Measurements from ENCODE around the gene ASB2.

ASB2 gene

DNA sequence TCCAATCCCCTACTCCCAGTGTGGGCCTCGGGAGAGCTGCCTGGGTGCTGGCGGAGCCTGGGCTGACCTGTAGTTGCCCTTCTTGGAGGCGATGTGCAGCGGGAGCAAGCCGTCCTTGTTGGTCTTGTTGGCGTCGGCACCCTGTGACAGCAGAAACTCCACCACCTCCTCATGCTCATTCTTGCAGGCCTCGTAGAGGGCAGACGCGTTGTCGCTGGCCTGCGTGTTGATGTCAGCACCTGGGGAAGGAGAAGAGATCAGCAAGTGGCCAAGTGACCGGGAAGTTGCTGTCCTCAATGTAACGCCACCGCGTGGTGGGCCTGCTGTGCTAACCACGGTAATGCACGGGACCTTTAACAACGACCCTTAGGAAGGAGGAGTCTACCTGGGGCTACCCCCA lies 29.1 kb downstream of the ASB2 start (continued):
- TF ChIP-seq ZNF280D (tag by site-specific recombination; IDR thresholded peaks at IDR 0.05) = no peak
- TF ChIP-seq ZNF747 (tag by site-specific recombination; IDR thresholded peaks at IDR 0.05) = no peak
- TF ChIP-seq ZNF837 (tag by site-specific recombination; IDR thresholded peaks at IDR 0.05) = no peak
- no peak for TF ChIP-seq ZNF549 (tag by site-specific recombination; IDR thresholded peaks at IDR 0.05)

DNA sequence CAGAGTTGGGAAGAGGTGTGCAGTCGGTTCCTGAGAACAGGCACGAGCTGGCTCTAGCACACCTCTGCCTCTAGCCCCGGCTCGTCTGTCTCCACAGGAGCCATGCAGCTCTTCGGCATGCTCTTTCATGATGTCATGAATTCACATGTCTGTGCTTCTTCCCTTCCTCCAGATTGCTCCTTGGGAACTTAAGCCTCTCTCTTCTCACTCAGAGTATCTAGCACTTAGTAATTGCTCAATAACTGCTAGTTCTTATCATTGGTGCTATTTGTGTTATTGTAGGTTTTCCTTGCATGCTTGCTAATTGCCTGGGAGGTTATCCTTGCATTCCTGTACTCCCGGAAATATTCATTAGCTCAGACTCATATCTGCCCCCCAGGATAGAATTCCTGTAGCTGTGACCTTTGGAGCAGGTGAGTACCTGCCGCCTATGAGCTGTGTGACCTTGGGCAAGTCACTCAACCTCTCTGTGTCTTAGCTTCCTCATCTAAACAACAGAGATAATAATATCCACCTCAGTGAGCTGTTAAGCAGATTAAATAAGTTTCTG lies 29.8 kb downstream of the ASB2 start:
- TF ChIP-seq ZNF664 (tag by site-specific recombination; IDR thresholded peaks at IDR 0.05) (peak; percentile 85), ZNF341 (tag by site-specific recombination; IDR thresholded peaks at IDR 0.05; ENCODE audit: low read depth) (no peak), BCL11B (tag by site-specific recombination; IDR thresholded peaks at IDR 0.05; ENCODE audit: low read depth) (no peak), ZIC2 (tag by site-specific recombination; IDR thresholded peaks at IDR 0.05) (0 out of 2 replicates have a peak, but pooled peaks have one; percentile 7), ZNF768 (tag by site-specific recombination; IDR thresholded peaks at IDR 0.05) (peak; percentile 77; the same call in 1 of the 2 replicates), REPIN1 (tag by site-specific recombination; IDR thresholded peaks at IDR 0.05; ENCODE audit: low read depth) (0 out of 2 replicates have a peak, but pooled peaks have one; percentile 62), ZNF701 (tag by site-specific recombination; IDR thresholded peaks at IDR 0.05) (no peak)
- TF ChIP-seq, protein P1, sequence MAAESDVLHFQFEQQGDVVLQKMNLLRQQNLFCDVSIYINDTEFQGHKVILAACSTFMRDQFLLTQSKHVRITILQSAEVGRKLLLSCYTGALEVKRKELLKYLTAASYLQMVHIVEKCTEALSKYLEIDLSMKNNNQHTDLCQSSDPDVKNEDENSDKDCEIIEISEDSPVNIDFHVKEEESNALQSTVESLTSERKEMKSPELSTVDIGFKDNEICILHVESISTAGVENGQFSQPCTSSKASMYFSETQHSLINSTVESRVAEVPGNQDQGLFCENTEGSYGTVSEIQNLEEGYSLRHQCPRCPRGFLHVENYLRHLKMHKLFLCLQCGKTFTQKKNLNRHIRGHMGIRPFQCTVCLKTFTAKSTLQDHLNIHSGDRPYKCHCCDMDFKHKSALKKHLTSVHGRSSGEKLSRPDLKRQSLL (tag by site-specific recombination; IDR thresholded peaks at IDR 0.05) = peak; percentile 41; the same call in 1 of the 2 replicates
- TF ChIP-seq, protein P2, sequence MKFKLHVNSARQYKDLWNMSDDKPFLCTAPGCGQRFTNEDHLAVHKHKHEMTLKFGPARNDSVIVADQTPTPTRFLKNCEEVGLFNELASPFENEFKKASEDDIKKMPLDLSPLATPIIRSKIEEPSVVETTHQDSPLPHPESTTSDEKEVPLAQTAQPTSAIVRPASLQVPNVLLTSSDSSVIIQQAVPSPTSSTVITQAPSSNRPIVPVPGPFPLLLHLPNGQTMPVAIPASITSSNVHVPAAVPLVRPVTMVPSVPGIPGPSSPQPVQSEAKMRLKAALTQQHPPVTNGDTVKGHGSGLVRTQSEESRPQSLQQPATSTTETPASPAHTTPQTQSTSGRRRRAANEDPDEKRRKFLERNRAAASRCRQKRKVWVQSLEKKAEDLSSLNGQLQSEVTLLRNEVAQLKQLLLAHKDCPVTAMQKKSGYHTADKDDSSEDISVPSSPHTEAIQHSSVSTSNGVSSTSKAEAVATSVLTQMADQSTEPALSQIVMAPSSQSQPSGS (tag by site-specific recombination; IDR thresholded peaks at IDR 0.05; ENCODE audit: low read depth) = peak; percentile 44; the same call in 1 of the 2 replicates
- POLR2A ChIA-PET = interaction anchor here (0.5 kb wide), 1 partner anchor 725 kb away, joined by 3 read pairs; no protein-coding TSS in a partner anchor
- H3K9me3 ChIP-seq (ENCODE audit: control insufficient read depth, insufficient read depth, low read depth, low read length) = no peaks in the 10 kb centered on the region
- CTCF ChIA-PET = interaction anchor here (0.5 to 4.6 kb wide), 6 partner anchors 7 to 88 kb away, joined by 3 to 25 read pairs (median 4); no protein-coding TSS in a partner anchor
- no peak overlapping the region for H3K27ac ChIP-seq (ENCODE audit: extremely low read depth, low read depth, low read length)
- no peak overlapping the region for H3K4me3 ChIP-seq (ENCODE audit: low read depth, low read length)
- no peaks in the 10 kb centered on the region for H3K36me3 ChIP-seq (ENCODE audit: control insufficient read depth in 2 of 2, insufficient read depth in 1 of 2, low read length in 2 of 2)
- H3K4me1 ChIP-seq (ENCODE audit: control insufficient read depth, insufficient read depth, low read length) = peaks cover 6% of the 10 kb centered on the region

- no peaks in the 10 kb centered on the region for H3K36me3 ChIP-seq (ENCODE audit: control insufficient read depth in 2 of 2, insufficient read depth in 1 of 2, low read length in 2 of 2)
- no peak overlapping the region for H3K4me3 ChIP-seq (ENCODE audit: low read depth, low read length)
- peaks cover 9% of the 10 kb centered on the region for H3K4me1 ChIP-seq (ENCODE audit: control insufficient read depth, insufficient read depth, low read length)
- ChIA-PET POLR2A (interaction anchor here (0.5 kb wide), 1 partner anchor 725 kb away, joined by 3 read pairs; no protein-coding TSS in a partner anchor), CTCF (interaction anchor here (1.1 to 2.0 kb wide), 4 partner anchors 10 to 79 kb away, joined by 3 to 5 read pairs (median 4); no protein-coding TSS in a partner anchor)
- no peak for TF ChIP-seq ZNF701 (tag by site-specific recombination; IDR thresholded peaks at IDR 0.05)
- H3K27ac ChIP-seq (ENCODE audit: extremely low read depth, low read depth, low read length) = no peak overlapping the region
- H3K9me3 ChIP-seq (ENCODE audit: control insufficient read depth, insufficient read depth, low read depth, low read length) = no peaks in the 10 kb centered on the region
Observed at GRCh38 chr14:93946104-93946503, 30.3 kb downstream of the ASB2 start.

DNA sequence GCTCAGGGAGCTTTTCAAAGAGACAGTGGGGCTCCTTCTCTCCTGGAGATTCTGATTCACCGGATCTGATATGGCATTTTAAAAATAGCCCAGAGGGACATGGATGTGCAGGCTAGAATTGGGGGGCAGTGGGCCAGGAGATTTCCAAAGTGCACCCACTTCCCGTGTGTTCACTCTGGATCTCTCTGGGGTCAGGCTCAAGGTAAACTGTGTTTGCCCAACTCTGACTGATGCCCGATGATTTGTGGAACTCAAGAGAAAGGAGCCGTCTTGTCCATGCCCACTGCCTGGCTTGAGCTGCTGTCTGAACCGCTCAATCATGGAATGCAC lies 31.3 kb downstream of the ASB2 start:
- Histone ChIP-seq H3K4me3 (ENCODE audit: low read depth, low read length) (no peak overlapping the region), H3K36me3 (ENCODE audit: control insufficient read depth in 2 of 2, insufficient read depth in 1 of 2, low read length in 2 of 2) (no peaks in the 10 kb centered on the region), H3K9me3 (ENCODE audit: control insufficient read depth, insufficient read depth, low read depth, low read length) (no peaks in the 10 kb centered on the region), H3K27ac (ENCODE audit: extremely low read depth, low read depth, low read length) (no peak overlapping the region), H3K4me1 (ENCODE audit: control insufficient read depth, insufficient read depth, low read length) (peaks cover 11% of the 10 kb centered on the region)
- no peak for TF ChIP-seq ZNF211 (tag by site-specific recombination; IDR thresholded peaks at IDR 0.05; ENCODE audit: low read depth)
- TF ChIP-seq ZNF837 (tag by site-specific recombination; IDR thresholded peaks at IDR 0.05) = no peak
- no peak for TF ChIP-seq ZSCAN16 (tag by site-specific recombination; IDR thresholded peaks at IDR 0.05)
- ChIA-PET POLR2A (no interaction called here), CTCF (interaction anchor here (0.7 to 1.3 kb wide), 2 partner anchors 9 to 640 kb away, joined by 3 read pairs; no protein-coding TSS in a partner anchor)

Measured in HEK293 (cell line).